NCI-H2196 (cell line): ENCODE results near the gene HMCN1.

ENCODE experiments used
- DNase-seq: peaks from one replicate; lab custom pipeline; 2025; ENCODE audit not compliant: unreplicated experiment; lab: John Stamatoyannopoulos, UW

The HMCN1 gene

DNA sequence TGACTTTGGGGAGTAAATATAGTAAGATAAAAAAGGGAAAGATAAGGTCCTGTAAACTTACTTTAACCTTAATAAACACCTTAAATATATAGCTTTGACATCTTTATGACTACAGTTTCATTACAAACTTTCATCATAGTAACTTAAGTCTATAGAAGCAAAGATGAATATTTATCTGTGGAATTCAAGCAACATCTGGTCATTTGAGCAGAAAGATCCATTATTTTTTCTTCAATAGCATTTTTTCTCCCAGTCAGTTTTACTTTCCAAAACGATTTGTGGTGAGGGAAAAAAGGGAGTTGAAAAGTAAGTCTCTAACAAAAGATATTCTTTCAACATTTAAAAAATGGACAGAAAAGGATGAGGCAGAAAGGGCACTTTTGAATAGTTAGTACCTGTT lies 69.0 kb downstream of the HMCN1 start:
- no peak for DNase-seq

DNA sequence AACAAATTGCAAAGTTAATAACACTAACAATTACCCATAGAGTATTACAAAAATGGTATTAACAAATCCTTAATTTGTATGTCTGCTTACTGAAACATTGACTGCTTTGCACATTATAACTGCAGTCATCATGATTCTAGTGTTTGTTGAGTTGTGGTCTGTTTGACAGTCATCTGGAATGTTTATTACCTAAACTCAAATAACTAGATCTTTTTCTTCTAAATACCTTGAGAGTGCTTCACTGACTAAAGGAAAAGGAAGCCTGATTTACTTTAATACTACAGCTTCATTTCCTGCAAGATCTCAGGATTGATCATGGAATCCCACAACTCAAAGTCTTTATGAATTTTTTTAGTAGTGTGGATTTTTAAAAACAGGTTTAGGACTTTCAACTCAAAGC lies 70.0 kb downstream of the HMCN1 start:
- no peak for DNase-seq

DNA sequence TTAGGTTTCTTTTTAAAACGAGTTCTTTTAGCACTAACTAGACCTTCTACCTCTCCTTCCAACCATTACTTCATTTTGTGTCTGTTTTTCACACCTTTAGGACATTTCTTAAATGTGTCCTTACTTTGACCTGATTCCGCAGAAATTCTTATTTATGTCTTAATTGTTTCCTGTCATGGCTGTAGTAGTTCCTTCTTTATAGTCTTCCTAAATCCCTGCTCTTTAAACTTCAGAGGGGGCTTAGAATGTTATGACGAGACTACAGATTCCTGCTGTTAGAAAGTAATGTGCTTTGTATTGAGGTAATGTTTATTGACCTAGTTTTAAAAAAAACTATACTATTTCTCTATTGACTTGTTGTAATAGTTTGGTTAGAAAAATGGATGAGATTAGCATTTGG lies 70.4 kb downstream of the HMCN1 start:
- DNase-seq: no peak

DNA sequence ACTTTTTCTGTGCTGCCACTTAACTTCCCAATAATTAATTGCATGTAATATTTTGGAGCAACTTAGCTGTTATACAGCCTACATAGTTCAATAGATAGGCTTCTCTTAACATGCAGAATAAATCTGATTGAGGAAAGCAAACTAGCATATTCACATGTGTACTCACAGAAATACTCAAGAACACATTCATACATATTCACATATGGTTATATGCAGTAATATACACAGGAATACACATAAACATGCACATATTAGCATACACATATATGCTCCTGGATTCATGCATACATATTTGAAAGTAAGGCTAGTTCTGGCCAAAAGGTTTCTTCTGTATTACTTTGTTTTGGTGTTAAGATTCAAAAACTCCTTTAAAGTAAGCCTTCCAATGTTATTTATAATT lies 73.1 kb downstream of the HMCN1 start:
- no peak for DNase-seq

DNA sequence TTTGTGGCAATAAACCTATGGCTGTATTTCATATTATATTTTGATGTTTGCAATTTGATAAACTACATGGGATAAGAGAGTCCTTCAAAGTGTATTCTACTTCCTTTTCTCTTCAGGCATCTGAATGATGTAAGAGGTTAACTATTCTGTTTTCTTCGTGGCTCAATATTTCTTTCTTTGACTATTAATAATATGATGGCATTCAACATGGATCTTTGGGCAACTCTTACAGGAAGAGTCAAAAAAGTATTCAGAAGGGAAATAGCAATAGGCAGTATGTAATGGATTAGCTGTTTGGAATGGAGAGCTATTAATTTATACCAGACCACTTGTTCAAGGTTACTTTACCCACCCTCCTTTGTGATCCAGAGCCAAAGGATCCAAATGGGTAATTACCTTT lies 74.4 kb downstream of the HMCN1 start:
- DNase-seq: no peak

DNA sequence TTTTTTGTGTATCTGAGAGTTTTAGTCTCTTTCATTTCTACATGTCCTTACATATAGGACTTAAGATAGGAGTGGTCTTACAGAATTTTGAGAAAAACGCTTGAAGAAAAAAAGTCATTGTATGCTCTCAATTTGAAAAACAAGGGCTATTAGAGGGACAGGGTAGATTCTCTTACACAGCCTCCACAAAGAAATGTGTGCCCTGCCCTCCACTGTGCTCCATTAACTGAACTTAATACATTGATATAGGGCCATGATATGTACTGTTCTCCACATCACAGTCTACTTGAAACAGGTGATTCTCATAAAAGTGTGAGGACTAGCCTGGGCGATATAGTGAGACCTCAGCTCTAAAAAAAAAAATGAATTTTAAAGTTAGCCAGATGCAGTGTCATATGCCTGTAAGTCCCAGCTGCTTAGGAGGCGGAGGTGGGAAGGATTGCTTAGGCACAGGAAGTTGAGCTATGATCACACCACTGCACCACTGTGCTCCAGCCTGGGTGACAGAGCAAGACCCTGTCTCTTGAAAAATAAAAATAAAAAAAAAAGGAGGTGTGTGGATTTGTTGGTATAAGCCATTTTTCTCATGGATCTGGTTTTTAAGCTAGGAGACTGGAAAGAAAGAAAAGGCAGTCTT lies 77.0 kb downstream of the HMCN1 start:
- DNase-seq: no peak

DNA sequence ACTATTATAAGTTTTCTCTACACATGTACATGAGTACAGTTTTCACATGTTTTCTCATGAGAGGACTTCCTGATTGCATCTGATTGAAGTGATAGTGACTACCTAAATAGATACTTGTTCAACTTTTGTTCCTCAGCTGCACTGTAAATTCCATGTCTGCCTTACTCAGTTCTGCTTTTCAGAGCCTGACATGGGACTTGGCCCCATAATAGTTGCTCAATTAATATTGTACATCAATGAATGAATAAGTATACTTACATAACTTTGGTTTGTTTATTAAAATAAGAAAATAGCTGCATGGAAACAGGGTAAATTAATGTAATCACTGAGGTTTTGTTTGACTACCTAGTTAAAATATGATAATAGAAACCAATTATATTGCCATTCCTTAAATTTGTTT lies 78.7 kb downstream of the HMCN1 start:
- DNase-seq: no peak

DNA sequence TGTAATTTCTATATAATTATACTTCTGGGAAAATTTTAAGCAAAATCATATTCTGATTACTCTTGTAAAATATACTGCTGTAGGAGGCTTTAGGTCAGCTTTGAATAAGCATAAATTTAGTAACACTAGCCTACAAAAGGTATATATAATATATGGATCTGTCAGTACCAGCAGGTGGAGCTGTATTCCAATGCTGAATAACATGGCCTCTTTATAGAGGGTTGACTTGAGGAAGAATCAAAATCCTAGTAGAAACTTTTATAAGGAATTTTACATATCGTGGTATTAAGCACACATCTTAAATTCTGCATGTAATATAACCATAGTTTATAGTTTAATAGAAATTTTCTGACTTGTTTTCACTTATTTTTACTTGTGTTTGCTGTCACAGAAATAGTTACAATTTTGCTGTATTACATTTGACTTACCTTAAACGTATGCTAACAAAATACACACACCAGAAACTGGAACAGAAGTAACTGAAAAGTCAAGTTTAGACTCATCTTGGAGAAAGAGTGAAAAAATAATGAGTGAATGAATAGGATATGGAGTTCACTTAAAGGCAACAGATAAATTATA lies 79.3 kb downstream of the HMCN1 start:
- peak; percentile 28 for DNase-seq

DNA sequence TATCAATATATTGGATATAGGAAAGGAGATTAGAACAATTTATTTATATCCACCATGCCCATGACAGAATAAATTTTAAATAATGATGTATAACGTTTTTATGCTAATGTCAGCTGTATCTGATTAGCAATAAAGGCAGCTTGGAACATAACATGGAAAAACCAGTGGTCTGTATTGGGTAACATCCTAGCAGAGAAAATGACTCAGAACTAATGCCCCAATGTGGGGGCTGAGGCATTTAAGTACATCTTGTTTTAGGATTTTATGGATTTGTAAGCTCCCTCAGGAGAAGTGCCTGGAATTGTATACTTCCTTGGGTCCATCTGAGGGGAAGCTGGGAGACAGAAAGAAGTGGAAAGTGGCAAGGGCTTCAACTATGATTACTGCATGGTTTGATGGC lies 82.3 kb downstream of the HMCN1 start:
- no peak for DNase-seq

DNA sequence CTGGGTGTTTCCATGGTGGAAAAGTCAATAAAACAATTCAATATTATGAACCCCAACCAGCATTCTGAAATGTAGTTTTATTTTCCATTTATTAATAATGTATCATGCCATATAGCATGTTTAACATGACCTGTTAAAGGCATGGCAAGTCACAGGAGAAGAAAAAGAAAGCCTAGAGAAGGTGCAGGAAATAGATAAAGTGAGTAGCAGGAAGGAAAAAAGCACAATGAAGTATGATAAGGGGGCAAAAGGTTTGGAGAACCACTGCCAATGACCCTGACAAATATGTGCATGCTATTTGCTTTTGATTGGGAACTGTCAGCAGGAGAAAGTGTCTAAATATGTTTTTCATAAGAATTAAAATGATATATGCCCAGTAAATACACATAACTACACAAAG lies 85.6 kb downstream of the HMCN1 start:
- DNase-seq: no peak

DNA sequence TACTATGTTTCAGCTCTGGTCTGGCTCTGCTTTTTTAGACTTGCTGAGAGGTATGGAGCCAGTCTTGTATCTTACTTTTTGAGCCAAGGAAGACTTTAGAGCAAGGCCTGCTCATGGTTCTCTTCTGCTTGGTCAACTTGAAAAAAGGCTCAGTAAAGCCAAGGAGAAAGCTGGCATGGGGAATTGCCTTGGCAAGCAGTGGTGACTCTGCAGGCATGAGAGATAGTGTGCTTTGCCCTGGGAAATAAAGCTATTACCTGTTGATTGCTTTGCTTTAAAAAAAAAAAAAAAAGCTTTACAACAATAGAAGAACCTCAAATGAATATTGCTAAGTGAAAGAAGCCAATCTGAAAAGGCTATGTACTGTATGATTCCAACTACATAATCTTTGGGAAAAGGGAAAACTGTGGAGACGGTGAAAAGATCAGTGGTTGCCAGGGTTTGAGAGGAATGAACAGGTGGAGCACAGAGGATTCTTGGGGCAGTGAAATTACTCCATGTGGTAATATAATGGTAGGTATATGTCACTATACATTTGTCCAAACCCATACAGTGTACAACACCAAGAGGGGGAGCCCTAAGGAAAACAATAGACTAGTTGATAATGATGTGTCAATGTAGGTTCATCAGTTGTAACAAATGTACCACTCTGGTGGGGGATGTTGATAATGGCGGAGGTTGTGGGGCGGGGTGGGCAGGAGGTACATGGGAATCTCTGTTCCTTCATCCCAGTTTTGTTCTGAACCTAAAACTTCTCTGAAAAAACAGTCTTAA lies 87.6 kb downstream of the HMCN1 start:
- no peak for DNase-seq

DNA sequence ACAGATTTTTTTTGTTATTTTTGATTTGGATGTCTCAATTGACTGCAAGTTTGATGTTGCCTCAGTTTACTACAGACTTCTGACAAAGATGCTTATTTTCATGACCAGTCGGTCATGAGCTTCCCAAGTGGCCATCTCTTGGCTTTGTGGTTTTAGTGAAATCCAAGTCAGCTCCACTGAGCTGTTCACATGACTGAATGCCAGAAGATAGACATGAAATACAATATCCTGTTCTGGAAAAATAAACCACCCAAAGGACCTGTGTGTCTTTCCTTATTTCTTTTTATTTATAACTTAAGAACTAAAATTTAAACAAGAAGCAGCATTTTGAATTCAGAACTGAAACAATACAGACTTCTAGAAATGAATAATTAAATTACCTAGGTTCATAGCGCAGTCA lies 89.3 kb downstream of the HMCN1 start:
- DNase-seq: no peak

DNA sequence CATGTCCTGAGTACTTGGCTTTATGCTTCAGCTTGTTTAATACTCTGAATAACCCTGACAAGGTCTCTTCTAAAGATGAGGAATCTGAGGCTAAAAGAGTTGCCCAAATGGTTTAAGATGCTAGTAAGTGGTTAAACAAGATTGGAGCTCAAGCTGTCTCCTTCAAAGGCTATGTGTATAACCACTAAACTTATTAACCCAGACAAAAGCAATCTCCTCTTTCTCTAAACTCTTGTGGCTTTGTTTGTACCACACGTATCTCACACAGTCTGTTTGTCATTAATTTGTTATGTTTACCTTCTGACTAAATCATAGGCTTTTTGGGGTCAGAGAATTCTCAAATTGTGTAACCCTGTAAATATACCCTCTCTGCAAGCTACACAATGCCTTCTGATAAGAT lies 89.9 kb downstream of the HMCN1 start:
- no peak for DNase-seq

DNA sequence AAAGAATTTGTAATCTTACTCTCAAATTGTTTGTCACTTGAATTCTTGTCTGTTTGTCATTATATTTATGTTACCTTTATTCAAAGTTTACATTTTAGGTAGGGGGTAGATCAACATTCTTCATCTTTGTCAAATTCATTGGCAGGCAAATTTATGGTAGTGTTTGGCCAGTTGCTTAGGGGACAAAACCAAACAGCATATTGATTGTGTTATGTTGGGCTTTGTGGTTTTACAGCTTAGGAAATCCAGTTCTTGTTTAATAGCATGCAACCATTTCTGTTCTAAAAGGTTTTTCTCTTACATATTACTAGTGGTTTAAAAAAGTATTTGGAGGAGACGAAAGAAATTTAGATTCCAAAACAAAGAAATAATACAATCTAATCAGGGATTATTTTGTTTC lies 91.4 kb downstream of the HMCN1 start:
- no peak for DNase-seq

DNA sequence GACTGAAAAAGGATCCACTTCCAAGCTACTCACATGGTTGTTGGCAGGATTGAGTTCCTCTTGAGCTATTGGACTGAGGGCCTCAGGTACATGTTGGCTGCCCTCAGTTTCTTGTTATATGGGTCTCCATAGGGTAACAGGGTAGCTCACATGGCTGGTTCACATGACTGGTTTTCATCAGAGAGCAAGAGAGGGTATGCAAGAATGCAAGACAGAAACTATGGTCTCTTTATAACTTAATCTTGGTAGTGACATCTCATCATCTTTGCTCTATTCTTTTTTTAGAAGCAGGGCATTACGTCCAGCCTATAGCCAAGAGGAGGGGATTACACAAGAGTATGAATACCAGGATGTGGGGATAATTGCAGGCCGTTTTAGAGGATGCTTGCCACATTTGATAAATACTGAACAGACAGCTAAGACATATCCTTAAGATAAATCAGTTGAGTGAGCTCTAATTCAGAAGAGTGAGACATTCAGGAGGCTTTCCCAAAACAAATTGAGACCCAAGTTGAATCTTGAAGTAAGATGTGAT lies 100.2 kb downstream of the HMCN1 start:
- DNase-seq: no peak

DNA sequence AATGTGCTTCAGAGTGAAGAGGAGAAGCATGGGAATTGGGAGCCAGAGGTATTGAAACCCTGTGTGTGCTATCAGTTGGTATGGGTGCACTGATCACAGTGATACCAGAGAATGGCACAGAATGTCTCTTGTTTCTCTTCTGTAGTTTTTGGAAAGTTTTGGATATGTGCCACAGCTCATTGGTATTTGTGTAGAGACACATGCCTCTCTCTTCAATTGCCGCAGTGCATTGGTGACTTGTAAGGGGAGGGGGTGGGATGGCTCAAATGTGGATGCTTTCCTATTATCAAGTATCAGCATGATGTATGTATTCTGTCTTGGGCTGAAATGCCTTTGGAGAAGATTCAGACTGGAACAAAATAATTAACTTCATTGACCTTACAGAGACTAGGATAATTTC lies 101.0 kb downstream of the HMCN1 start:
- no peak for DNase-seq

DNA sequence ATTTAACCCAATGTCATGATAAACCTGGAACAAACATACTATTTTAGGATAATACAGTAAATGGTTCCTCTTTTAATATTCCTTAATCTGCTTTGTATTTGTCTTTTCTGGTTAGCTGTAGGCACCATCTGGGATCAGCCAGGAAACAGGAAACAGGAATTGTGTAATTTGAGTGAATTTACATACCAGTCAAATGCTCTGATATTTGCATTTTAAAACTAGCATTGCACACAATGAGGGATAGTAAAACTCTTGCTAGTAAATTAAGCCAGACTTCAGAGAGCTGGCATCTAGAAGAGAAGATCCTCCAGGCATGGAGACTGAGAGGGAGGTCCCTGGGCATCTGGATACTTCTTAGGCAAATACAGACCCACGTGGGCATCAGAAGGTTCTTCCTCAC lies 103.5 kb downstream of the HMCN1 start:
- no peak for DNase-seq

DNA sequence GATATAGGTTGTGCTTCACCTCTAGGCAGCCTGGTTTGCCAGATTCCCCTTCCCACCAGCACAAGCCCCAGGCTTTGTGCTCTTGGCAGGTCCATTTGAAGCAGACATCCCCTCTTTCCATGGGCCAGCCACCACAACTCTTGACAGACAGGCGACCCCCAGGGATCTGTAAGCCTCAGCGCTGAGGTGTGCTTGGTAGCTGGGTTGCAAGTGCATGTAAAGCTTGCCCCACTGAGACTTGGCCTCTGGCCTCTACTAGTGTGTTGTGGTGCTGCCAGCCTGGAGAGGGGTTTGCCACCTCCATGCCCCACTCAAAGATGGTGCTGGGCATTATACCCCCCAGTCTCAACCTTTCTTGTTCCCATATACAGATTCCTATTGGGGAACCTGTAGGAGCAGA lies 103.9 kb downstream of the HMCN1 start:
- DNase-seq: no peak

DNA sequence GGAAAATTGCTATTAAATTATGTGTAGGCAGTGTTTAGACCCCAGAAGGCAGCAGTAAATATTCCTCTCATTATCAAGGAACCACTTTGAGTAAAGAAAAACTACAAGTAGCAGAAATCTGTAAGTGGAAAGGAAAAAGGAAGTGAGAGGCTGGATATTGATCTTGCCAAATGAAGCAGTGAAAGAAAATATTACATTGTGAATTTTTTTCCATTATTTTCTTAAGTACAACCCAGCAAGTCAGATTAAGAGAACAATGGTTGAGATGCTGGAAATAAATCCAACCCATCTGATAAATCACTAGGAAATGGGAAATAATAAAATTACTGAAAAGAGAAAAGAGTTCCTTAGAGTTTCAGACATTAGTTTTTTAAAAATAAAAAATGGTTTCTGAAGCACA lies 106.7 kb downstream of the HMCN1 start:
- DNase-seq: no peak

DNA sequence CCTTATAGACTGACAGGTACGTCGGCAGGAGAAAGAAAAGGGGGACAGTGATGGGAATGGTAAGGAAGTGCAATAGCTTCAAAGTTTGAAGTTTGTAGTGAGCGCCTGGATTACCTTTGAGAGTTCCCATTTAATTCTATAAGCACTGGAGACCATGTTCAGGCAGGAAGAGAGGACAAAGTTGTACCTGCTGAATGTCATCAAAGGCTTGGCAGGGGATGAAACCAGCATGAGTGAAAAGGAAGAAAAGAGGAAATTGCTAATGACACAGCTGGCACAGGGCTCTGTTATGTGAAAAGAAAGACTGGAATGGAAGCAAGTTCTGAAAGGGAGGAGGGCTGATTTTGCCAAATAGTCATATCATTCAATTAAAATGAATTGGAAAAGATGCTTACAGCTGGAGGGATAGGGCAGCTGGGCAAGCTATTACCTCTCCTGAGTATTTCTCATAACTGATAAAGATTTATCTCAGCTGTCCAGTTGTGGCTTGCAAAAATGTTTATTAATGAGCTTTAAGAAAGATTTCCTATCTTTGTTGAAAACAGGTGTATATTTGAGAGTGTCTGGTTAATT lies 109.2 kb downstream of the HMCN1 start:
- no peak for DNase-seq

DNA sequence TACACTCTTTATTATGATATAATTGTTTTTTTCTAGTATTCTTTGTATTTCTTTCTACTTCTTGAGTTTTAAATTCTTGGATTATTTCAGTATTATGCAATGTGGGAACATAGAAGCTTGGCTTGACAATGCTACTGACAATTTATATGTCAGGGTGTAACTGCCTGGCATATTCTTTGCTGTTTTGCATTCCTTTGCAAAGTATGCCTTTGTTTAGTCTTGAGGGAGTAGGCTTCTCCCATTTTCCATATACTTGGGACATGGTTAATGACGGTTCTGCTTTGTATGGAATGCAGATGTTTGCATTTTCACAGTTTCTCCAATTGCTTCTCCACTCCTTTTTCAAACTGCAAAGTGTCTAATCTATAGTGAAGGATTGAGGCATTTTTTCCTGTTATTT lies 109.8 kb downstream of the HMCN1 start:
- no peak for DNase-seq
